Erythroblast (primary cell): ENCODE data around the gene HIF3A.

Experiments
- GATA1 ChIP-seq: IDR thresholded peaks from 2 replicates; pipeline ENCODE4 v1.6.1; 2011; ENCODE audit warnings: low read depth, mild to moderate bottlenecking, control low read depth, low read length, moderate library complexity
- POLR2A ChIP-seq: IDR thresholded peaks from 2 replicates; pipeline ENCODE4 v1.6.1; 2011; ENCODE audit warnings: mild to moderate bottlenecking, low read length

- TF ChIP-seq GATA1 (no peak), POLR2A (no peak)
Measured at GRCh38 chr19:46357846-46358583, 61.2 kb downstream of the HIF3A start.
